NK-92 (cell line): Measurements from ENCODE around the gene ASB3.
"Not testable (repeated sequence)": the region's sequence is repeated elsewhere in the genome, so short reads cannot be mapped to it uniquely, and the experiment has no call there.

ENCODE experiments used
- DNase-seq: peaks from one replicate; lab custom pipeline; 2025; ENCODE audit not compliant: unreplicated experiment; lab: John Stamatoyannopoulos, UW

The ASB3 gene

GRCh38 chr2:53787614-53788289 lies 999 bp upstream of the ASB3 start:
- DNase-seq = no peak

DNA sequence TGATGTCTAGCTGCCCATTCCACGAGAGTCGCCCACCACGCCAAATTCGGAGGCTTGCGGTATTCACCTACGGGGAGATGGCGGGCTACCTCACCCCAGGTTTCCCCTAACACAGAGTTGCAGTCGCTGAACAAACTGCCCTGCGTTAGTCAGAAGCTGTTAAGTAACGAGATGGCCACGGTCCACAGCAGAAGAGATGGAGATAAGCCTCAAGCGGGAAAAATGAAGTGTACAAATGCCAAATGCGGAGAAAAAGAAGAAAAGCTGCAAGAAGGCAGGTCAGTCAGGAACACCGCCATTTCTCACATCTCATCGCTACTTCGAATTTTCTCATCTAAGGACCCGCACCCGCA lies 425 bp downstream of the ASB3 start:
- no peak for DNase-seq

DNA sequence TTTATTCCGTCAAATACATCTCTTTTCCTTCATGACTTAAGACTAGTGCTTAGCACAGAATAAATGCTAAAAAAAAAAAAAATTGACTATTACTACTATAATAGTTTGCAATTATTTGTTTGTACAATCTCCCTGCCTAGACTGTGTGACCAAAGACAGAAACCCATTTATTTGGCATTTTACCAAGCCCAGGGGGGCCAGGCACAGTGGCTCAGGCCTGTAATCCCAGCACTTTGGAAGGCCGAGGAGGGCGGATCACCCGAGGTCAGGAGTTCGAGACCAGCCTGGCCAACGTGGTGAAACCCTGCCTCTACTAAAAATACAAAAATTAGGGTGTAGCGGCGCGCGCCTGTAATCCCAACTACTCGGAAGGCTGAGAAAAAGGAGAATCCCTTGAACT lies 1.4 kb downstream of the ASB3 start:
- no peak for DNase-seq

DNA sequence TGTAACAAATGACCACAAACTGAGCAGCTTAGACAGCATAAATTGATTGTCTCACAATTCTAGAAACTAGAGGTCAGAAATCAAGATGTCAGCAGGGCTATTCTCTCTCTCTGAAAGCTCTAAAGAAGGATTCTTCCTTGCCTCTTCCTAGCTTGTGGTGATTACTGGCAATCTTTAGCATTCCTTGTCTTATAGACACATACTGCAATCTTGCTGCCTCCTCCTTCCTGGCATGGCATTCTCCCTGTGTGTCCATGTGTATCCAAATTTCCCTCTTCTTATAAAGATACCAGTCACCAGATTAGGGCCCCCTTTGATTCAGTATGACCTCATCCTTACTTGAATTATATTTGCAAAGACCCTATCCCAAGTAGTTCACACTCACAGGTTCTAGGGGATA lies 2.3 kb downstream of the ASB3 start:
- DNase-seq = no peak

- DNase-seq = no peak
Observed at GRCh38 chr2:53782676-53783075, 4.1 kb downstream of the ASB3 start.

GRCh38 chr2:53780056-53780455 lies 6.7 kb downstream of the ASB3 start:
- DNase-seq = no peak

DNA sequence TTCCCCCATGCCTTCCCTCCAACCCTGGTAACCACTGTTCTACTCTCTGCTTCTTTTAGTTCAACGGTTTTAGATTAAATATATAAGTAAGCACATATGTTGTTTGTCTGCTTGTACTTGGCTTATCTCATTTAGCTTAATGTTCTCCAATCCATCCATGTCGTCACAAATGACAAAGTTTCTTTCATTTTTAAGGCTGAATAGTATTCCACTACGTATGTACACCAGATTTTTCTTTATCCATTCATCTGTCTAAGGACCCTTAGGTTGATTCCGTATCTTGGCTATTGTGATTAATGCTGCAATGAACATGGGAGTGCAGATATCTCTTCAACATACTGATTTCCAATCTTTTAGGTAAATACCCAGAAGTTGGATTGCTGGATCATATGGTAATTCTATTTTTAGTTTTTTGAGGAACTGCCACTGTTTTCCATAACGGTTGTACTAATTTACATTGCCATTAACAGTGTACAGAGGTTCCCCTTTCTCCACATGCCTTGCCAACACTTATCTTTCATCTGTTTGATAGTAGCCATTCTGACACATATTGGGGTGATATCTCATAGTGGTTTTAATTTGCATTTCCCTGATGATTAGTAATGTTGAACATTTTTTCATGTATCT lies 8.1 kb downstream of the ASB3 start:
- DNase-seq = no peak

GRCh38 chr2:53777134-53777533 lies 9.6 kb downstream of the ASB3 start:
- no peak for DNase-seq

DNA sequence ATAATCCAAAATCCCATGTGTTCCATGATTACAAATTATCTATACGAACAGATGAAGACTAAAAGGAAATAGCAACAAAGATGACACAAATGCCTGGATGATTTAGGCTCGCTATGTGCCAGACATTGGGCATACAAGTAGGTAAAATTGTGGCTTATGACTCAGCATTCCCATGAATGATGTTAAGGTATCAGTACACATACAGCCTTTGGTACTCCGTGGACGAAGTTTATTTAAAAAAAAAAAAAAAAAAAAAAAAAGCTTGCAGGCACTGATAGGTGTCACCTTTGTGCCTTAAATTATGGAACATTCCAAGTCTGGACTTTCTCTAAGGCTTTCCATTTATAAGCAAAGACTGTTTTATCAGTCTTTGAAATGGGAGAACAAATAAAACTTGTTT lies 16.5 kb downstream of the ASB3 start:
- no peak for DNase-seq

- no peak for DNase-seq
Observed at GRCh38 chr2:53769318-53769945, 17.3 kb downstream of the ASB3 start.

DNA sequence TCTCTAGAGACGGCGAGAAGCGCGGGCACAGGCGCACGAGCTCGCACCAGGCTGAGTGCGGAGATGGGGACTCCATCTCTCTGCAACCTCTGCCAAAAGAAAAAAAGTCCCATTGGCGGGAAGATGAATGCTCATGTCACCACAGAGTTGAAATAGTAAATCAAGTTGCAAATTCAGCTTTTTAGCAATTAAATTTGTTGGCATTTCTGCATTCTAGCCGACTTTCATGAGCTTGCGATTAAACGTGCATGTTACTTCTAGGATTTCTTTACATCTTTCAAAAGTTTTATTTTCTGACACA lies 18.6 kb downstream of the ASB3 start:
- no peak for DNase-seq

DNA sequence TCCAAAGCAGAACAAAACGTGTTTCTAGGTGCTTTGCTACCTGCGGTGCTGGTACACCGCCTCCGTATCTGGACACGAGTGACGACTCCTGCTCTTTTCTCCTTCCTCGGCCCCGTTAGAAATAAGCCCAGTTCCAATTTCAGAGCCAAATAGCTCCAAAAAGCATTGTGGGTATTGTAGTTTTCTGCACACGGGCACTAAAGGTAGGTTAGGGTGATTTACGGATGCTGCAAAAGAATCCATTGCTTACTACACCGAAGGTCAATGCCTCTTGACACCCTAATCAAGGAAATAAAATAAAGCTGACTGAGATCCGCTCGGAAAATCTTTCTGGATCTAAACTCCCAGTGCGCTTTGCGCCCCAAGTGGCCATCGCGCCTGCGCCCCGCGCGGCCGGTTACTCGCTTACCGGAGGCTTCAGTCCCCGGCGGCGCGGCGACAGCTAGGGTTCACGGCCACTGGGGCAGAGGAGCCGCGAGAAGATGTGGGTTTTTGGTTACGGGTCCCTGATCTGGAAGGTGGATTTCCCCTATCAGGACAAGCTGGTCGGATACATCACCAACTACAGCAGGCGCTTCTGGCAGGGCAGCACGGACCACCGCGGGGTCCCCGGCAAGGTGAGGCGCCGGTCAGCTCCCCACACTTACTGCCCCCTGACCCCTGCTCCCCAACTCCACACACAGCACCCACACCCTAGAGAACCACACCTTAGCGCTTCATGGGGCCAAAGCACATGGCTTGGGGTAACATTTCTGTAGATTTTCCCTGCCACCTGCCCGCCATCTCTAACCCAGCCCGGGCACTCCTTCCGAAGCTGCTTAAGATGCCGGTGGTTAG lies 19.1 kb downstream of the ASB3 start, which contains the start of gene CHAC2:
Gene CHAC2 (plus strand): TSS at position 400 of the 837 bp plus-strand sequence. CDS start 83 bp downstream, at position 483.
- no peak for DNase-seq

DNA sequence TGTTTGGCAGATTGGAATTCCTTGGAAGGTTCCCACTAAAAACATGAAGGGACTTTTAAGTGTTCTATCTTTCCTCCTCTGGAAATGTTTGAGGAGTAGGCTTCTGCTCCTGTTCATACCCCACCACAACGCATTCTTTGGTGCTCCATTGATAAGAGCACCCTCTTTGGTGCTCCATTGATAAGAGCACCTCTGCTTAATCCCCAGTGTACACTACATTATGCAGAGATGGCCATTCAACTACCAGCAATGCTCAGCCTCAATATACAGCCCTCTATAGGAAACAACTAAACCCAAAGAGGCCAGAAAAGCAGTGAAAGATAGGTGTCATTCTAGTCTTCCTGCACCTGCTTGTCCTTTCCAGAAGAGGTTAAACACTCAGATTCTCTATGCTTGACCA lies 21.0 kb downstream of the ASB3 start:
- DNase-seq = no peak

DNA sequence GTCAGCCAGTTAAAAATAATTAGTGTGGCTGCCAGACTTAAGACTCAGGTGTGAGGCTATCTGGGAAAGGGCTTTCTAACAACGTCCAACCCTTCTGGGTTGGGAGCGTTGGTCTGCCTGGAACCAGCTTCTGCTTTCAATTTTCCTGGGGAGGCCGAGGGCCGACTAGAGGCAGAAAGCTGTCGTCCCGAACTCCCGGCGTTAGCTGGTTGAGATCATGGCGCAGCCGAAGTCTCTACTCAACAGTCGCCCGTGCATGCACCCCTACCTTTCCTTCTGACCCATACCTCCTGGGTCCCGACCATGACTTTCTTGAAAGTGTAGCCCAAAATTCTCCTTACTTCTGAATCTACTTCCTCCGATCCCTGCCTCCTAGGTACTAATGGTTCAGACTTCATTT lies 29.5 kb downstream of the ASB3 start:
- DNase-seq = not testable (repeated sequence)

DNA sequence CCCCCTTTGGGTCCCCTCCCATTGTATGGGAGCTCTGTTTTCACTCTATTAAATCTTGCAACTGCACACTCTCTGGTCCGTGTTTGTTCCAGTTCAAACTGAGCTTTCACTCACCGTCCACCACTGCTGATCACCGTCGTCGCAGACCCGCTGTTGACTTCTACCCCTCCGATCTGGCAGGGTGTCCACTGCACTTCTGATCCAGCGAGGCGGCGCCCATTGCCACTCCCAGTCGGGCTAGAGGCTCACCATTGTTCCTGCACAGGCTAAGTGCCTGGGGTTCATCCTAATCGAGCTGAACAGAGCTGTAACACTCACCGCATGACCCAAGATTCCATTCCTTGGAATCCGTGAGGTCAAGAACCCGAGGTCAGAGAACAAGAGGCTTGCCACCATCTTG lies 30.1 kb downstream of the ASB3 start:
- no peak for DNase-seq

DNA sequence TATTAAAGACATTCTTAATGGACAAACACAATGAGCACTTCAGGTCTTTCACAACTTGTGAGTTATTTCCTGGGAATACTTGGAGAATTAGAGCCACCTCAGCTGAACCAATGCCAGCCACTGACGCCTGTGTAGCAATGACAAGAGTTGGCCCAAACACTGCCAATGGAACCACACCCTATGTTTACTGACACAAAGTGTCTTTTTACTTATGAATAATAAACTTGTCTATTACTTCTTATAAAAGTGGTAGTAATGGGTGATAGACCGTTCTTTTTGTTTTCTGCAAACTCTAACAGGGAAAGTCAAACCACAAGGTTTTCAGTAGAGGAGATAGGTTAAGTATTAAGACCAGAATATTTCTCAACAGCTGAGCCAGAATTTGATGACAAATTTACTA lies 31.6 kb downstream of the ASB3 start:
- DNase-seq = no peak

DNA sequence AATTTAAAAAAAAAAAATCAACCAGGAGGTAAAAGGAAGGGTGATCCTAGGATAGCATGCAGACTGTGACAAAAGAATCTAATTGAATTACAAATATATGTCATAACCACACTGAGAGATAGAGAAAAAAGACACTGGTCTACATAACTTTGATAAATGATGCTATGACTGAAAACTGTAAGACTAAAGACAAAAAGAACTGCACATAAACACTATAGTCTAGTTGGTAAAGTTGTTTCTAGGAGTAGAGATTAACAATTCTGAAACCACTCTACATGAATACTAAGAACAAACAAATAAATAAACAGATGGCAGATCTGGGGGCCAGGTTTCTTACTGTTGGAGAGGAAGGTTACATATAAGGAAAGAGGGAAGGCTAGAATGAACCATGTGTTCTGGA lies 33.7 kb downstream of the ASB3 start:
- no peak for DNase-seq

DNA sequence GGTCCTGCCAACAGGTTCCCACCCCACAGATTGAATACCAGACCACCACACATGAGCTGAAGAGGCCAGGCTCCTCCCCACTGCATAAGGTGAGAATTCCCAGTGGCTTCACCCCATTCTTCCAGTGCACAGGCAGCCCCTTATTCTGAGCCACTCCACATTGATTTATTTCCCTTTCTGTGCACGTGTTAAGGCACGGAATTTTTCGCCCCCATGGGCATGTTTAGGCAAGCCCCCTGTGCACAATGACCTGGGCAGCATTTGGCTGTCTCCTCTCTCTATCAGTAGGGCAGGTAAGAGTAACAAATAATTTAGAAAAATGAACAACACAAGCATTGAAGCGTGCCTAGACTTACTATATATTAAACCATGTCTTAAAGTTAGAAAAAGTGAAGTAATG lies 34.4 kb downstream of the ASB3 start:
- DNase-seq = no peak

DNA sequence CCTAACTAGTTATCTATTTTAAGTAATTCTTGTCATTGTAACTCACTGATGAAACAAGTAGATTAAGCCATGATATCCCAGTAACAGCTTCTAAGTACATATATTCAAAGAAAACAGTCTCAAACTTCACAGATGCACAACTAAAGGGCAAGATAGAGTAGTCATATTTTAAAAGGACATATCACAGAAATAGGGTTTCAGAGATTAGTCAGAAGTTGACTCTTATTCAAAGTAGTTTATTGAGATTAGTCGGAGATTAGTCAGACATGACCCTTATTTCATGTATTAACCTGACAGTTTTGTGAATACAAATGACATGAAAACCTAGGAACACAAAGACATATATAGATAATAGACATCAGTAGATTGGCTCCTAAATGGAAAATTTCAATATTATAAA lies 35.0 kb downstream of the ASB3 start:
- DNase-seq = no peak

- DNase-seq = no peak
Observed at GRCh38 chr2:53750041-53750768, 36.5 kb downstream of the ASB3 start.

DNA sequence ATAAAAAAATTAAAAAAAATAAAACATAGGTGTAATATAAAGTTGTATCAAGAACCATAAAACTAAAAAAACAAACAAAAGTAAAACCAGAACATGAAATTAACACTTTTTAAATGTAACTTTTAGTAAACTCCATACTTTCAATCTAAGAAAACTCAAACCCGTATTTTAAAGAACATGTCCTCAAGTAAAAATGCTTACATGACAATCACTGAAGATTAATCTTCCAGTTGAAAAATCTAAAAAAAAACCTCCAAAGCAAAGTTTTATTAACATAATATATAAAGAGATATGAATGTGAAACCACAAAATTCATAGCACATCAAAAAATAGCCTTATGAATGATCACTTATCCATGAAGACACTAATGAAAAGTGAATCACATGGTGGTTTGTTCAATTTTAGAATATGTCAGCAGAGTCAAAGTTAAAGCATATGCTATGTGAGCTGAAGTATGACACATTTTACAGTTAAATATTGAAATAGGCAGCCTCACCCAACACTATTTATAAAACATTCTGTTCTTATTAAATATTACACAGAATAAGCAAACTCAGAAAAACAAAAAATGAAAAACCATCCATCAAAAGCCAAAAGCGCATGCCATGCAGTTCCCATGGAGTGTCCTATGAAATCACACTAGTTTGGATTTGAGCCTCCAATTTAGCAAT lies 42.2 kb downstream of the ASB3 start:
- no peak for DNase-seq
